ENCODE results near the gene KRT75.

KRT75 gene

GRCh38 chr12:52440821-52441319, 6.7 kb upstream of the KRT75 start:
- DNase-seq (ENCODE audit: extremely low read depth in 1 of 2, low read depth in 1 of 2), result no peak

GRCh38 chr12:52439845-52440244, 5.7 kb upstream of the KRT75 start:
- no peak for DNase-seq (ENCODE audit: extremely low read depth in 1 of 2, low read depth in 1 of 2)

- DNase-seq (ENCODE audit: extremely low read depth in 1 of 2, low read depth in 1 of 2), result no peak
Measured at GRCh38 chr12:52439420-52439819, 5.2 kb upstream of the KRT75 start.

- DNase-seq (ENCODE audit: extremely low read depth in 1 of 2, low read depth in 1 of 2), result no peak
Measured at GRCh38 chr12:52438305-52439301, 4.4 kb upstream of the KRT75 start.

- DNase-seq (ENCODE audit: extremely low read depth in 1 of 2, low read depth in 1 of 2), result no peak
Measured at GRCh38 chr12:52437508-52437907, 3.3 kb upstream of the KRT75 start.

- no peak for DNase-seq (ENCODE audit: extremely low read depth in 1 of 2, low read depth in 1 of 2)
Measured at GRCh38 chr12:52436828-52437474, 2.8 kb upstream of the KRT75 start.

GRCh38 chr12:52436000-52436827, 2.0 kb upstream of the KRT75 start:
- no peak for DNase-seq (ENCODE audit: extremely low read depth in 1 of 2, low read depth in 1 of 2)

- no peak for DNase-seq (ENCODE audit: extremely low read depth in 1 of 2, low read depth in 1 of 2)
Measured at GRCh38 chr12:52435659-52435999, 1.5 kb upstream of the KRT75 start.

- DNase-seq (ENCODE audit: extremely low read depth in 1 of 2, low read depth in 1 of 2), result no peak
Measured at GRCh38 chr12:52434760-52435530, 774 bp upstream of the KRT75 start.

- DNase-seq (ENCODE audit: extremely low read depth in 1 of 2, low read depth in 1 of 2), result no peak
Measured at GRCh38 chr12:52433501-52434080, 580 bp downstream of the KRT75 start.

GRCh38 chr12:52432559-52433207, 1.5 kb downstream of the KRT75 start:
- no peak for DNase-seq (ENCODE audit: extremely low read depth in 1 of 2, low read depth in 1 of 2)

- no peak for DNase-seq (ENCODE audit: extremely low read depth in 1 of 2, low read depth in 1 of 2)
Measured at GRCh38 chr12:52428121-52428520, 6.0 kb downstream of the KRT75 start.

- no peak for DNase-seq (ENCODE audit: extremely low read depth in 1 of 2, low read depth in 1 of 2)
Measured at GRCh38 chr12:52427083-52427482, 7.1 kb downstream of the KRT75 start.

- DNase-seq (ENCODE audit: extremely low read depth in 1 of 2, low read depth in 1 of 2), result no peak
Measured at GRCh38 chr12:52426034-52426433, 8.1 kb downstream of the KRT75 start.

GRCh38 chr12:52425466-52425865, 8.7 kb downstream of the KRT75 start:
- no peak for DNase-seq (ENCODE audit: extremely low read depth in 1 of 2, low read depth in 1 of 2)

- no peak for DNase-seq (ENCODE audit: extremely low read depth in 1 of 2, low read depth in 1 of 2)
Measured at GRCh38 chr12:52423661-52424500, 10.3 kb downstream of the KRT75 start.

GRCh38 chr12:52423035-52423434, 11.1 kb downstream of the KRT75 start:
- DNase-seq (ENCODE audit: extremely low read depth in 1 of 2, low read depth in 1 of 2), result no peak

- DNase-seq (ENCODE audit: extremely low read depth in 1 of 2, low read depth in 1 of 2), result no peak
Measured at GRCh38 chr12:52419656-52420055, 14.5 kb downstream of the KRT75 start.
